ENCODE measurements around the gene LIPK.

LIPK gene

DNA sequence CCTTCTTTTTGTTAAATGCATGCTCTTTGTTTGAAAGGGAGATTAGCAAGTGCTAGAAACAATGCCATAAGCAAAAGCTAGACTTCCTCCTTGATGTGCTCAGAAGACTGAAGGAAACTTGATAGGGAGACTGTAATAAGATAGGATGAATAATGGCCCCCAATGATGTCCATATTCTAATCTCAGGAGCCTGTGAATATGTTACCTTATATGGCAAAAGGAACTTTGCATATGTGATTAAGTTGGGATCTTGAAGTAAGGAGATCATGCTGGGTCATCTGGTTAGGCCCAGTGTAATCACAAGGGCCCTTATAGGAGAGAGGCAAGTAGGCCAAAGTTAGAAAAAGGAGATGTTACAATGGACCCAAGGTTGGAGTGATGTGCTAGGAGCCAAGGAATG, 82.9 kb downstream of the LIPK start:
- DNase-seq = no peak

GRCh38 chr10:88791924-88792323, 85.9 kb downstream of the LIPK start:
- DNase-seq = peak; percentile 39

DNA sequence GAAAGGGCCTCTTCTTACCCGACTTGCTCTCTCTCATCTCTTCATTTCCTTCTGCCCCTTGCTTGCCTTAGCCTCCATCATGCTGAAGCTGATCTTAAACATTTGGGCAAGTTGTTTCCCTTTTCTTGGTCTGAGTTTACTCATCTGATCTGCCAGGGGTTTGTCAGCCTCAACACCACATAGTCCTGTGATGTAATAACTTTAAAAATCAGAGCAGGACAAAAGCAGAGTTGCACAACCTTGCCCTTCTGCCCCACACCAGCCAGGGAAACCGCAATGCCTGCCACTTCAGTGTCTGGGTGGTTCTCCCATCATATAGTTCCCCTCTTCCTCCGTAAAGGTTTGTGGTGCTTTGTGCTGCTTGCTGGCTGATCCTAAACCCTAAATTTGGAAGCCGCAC, 86.6 kb downstream of the LIPK start:
- DNase-seq = no peak

DNA sequence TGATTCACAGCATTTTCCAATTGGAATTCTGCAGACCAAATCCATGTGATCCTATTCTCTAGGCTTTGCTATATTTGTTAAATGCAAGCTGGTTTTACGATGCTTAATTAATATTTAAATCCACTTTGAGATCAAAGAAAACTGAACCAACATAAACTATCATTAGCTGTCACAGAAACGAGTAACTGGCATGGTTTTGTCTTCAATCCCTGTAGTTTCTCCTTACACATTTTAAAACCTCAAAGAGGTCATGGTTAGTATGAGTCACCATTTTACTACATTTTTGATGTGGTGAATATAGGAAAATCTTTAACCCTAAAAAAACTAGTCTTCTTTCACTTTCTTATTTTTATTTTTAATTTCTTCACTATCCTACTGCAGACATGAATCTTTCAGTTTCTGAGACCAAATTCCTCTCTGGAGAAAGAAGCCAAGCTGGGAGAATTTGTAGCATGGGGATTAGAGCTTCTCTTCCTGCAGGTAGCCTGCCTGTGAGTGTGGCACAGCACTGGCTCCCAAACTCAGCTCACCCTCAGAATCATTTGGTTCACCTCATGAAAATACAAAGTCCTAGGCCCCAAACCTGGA, 87.8 kb downstream of the LIPK start:
- DNase-seq = no peak

- no peak for DNase-seq
These were observed 88.7 kb downstream of the LIPK start for GRCh38 chr10:88794731-88795130.

DNA sequence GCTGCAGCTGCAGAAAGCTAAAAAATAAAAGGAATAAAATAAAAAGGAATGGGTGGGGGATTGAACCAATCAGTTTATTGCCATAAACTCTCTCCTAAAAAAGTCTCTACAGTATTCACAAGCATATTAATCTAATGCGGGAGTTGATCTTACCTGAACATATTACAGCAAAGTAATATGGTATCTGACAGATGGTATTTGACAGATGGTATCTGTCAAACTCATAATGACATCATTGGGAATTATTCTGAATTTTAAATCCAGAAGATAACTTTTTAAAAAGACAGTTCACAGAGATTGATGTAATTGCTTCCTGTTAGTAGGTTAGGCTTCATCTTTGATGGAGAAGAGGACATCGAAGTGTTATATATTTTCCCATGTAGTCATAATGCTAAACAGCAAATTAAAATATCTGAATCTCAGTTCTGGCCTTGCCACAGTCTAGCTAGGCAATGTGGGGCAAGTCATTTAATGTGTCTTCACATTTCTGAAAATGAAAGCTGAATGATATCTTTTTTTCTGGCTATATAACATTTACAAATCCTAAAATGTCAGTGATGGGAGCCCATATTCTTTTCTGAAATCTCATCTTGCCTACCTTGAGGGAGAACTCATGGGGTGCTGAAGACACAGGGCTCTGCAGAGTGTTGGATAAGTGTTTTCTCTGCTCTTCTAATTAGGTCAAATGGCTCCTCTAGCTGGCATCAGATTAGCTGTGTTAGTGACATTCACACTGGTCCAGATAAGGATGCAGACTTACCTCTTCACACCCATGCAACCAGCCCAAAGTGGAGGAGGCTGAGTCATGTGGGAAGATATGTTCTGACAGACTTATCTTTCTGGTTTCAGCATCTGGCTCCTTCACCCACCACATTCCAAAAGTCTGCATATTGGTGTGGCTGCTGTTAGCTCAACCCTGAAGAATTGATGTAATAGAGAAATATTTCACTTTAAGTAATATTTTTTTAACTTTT, 94.4 kb downstream of the LIPK start:
- DNase-seq = peak; percentile 86
